Cerebellar nuclear complex (tissue), 1 donor: ENCODE data around the gene SPATA17.
"Not testable (repeated sequence)": the region's sequence is repeated elsewhere in the genome, so short reads cannot be mapped to it uniquely, and the experiment has no call there.

Experiments used
- DNase-seq, 2 experiments: peaks; one replicate each; lab custom pipeline; 2025; lab: John Stamatoyannopoulos, UW

Gene SPATA17

DNA sequence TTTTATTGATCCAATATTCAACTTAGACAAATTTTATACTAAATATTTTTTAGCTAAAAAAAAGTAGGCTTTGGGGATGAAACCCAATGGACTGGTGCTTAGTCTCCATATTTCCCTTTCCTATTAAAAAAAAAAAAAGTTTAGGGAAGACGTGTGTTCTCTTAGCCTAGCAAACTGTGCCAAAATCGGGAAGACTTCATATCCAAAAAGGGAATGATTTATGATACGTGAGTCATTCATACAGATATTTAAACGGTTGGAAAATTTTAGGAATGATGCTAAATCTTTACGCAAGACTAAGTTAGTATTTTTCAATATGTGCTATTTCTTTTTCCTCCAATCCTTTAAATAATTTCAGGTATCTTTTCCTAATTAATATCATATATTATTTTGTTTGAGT lies 50.7 kb downstream of the SPATA17 start:
- no peak for DNase-seq

DNA sequence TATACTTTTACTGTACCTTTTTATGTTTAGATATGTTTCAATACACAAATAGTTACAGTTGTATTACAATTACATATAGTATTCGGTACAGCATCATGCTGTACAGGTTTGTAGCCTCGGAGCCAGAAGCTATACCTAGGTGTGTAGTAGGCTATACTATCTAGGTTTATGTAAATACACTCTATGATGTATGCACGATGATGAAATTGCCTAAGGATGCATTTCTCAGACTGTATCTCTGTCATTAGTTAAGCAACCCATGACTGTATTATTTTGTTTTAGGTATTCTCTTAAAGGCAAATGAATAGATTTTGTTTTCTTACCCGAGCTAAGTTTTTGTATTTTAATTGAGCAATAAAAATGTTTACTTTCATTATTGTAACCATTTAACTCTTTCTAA lies 56.4 kb downstream of the SPATA17 start:
- DNase-seq = no peak

DNA sequence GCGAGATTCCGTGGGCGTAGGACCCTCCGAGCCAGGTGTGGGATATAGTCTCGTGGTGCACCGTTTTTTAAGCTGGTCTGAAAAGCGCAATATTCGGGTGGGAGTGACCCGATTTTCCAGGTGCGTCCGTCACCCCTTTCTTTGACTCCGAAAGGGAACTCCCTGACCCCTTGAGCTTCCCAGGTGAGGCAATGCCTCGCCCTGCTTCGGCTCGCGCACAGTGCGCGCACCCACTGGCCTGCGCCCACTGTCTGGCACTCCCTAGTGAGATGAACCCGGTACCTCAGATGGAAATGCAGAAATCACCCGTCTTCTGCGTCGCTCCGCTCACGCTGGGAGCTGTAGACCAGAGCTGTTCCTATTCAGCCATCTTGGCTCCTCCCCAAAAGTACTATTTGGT lies 65.0 kb downstream of the SPATA17 start:
- not testable (repeated sequence) for DNase-seq

GRCh38 chr1:217703326-217703725 lies 72.2 kb downstream of the SPATA17 start:
- no peak for DNase-seq

GRCh38 chr1:217712925-217713597 lies 81.9 kb downstream of the SPATA17 start:
- no peak for DNase-seq

DNA sequence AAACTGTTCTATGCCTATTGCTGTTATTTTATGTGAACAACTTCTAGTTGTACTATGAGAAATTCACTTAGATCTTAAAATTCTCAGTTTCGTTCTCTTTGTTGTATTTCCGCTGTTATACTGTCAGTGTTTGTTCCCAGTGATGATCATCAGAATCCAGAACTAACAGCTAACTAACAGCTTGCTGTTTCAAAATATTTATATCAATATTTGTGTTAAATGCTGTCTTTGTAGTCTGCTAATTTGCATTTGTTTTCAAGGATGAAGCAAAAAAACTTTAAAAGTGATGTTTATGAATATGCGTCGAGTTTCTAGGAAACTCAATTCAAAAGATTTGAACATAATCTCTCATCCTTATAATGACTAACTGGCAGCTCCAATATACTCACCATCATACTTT lies 84.5 kb downstream of the SPATA17 start:
- DNase-seq = no peak

GRCh38 chr1:217717959-217718358 lies 86.8 kb downstream of the SPATA17 start:
- no peak for DNase-seq

- DNase-seq = no peak
Measured at GRCh38 chr1:217718873-217719272, 87.7 kb downstream of the SPATA17 start.

DNA sequence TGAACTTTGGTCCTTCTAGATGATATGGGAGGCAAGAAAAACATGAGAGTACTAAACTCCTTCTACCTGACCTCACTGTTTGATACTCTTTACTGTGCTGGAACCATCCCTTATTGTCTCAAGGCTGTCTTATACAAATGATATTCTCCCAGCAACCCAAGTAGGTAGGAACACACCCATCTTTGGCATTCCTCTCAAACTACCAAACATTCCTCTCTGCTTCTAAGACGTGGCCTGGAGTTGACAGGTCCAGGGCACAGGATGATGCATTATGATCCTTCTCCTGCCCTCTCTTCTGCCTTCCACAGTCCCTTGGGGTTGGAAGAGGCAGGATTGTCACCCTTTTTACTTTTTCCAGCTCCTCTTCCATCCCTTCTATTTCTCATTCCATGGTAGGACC lies 90.5 kb downstream of the SPATA17 start:
- no peak for DNase-seq

DNA sequence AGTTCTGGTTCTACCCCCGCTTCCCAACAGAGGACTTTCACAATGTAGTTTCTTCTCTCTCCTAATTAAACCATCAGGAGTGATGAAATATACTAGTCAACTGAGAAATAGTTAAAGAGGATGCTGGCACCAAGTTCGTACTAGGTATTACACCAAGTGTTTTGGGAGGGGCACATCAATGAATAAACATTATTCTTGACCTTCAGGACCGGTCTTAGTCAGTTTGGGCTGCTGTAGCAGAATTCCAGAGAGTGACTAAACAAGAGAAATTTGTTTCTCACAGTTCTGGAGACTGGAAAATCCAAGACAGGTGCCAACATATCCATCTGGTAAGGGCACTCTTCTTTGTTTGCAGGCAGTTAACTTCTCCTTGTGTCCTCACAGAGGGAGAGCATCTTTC lies 103.8 kb downstream of the SPATA17 start:
- DNase-seq = no peak

DNA sequence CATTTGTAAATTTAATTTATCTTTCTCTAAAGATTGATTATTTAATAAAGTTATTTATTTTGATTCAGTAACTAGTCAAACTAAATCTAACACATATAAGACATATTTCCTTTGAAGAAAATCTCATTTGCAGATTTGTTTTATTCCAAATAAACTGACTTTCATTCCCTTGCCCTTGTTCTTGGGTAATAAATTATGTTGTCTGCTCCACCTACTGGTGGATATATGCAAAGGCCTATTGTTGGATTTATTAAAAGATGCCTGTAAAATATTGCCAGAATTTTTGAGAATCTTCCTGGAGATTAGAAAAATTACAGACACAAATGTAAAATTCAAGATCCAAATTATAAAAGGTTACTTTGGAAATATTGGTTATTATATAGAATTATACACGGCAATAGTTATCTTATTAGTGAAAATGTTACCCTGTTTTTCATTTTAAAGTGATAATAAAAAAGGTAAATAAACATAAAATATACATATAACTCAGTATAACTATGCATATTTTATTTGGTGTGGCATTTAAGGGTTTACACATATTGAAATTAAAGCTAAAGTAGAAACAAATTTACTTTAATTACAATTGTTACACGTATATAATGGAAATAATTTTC lies 116.1 kb downstream of the SPATA17 start:
- no peak for DNase-seq

GRCh38 chr1:217769768-217770167 lies 138.6 kb downstream of the SPATA17 start:
- no peak for DNase-seq

DNA sequence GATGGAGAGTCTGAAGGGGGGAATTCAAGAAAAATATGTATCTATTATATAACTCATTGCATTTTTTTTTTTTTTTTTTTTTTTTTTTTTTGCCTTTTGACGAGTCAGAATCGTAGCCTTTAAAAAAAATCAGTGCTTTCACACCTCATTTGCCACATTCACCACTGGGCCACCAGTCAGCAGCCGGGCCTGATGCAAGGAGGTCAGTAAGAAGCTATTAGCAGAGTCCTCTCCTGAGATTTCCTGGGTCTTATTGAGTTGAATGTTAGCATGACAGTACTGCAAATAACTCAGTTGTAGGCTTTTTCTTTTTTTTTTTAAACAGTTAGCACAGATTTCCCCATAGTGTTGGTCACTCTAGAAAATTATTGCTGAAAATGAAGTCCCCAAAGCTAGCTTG lies 139.8 kb downstream of the SPATA17 start:
- DNase-seq = no peak

GRCh38 chr1:217776693-217777092 lies 145.5 kb downstream of the SPATA17 start:
- DNase-seq = no peak

DNA sequence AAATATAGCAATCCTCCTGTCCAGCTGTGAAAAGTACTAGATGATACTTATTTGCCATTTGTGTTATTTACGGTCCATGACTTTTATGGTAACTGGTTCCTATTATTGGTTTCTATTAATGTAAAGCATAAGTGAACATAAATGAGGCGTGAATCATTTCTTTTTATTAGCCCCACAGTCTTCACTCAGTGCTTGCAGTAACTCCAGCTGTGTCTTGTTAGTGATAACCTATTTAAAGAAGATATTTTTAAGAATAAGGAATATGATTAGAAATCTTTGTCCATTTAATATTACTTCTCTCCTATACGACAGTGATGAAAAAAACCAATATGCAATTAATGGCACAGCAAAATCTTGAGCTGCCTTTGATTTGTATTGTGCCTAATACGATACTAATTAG lies 149.9 kb downstream of the SPATA17 start:
- no peak for DNase-seq

DNA sequence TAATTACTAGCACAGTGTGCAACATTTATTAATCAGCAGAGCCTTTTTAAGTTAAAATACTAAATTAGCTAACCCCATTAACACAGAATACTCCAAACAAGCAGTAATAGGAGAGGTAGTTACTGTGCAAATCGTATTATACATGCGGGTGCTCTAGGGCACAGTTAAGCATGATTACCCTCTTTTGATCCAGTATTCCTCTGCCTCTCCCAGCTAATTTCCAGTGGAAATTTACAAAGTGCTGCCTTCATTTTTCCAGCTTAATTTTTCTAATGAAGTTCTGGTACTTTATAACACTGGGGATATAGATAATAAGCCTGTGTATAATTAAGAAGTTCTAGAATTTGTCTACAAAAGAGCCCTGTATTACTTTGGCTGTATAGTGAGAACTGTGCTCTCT lies 159.9 kb downstream of the SPATA17 start:
- no peak for DNase-seq

DNA sequence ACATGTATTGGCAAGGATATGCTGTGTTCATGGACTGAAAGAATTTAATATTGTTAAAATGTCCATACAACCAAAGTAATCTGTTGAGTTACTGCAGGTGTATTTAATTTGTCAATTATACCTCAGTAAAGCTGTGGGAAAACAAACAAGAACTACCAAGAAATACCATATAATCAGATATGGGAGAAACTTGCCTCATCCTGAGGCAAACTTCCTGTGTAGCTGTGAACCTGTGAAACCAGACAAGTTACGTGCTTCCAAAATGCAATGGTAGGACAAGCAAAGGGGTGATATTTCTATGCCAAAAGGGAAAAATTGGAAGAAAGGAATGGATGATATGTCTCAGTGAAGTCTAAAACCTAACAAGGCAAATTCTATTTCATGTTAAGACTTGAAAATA lies 174.6 kb downstream of the SPATA17 start:
- no peak for DNase-seq

DNA sequence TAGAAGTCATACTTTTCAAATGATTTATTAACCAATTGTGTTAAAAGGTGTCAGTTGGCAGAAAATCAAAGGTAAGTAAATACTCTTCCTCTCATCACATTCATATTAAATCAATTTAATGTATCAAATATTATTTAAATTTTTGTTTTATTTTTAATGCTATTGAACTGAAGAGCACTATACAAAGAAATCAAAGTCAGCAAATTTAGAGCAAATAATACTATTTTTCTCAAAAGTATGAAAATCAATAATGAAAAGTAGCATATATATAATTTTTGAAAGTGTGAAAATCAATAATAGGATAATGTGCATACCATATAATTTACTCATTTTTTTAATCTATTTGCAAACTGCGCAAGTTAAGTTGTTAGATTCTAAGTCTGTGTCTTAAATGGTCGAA lies 181.0 kb downstream of the SPATA17 start:
- no peak for DNase-seq

GRCh38 chr1:217813031-217813430 lies 181.9 kb downstream of the SPATA17 start:
- DNase-seq = no peak

- no peak for DNase-seq
Measured at GRCh38 chr1:217837691-217838090, 206.5 kb downstream of the SPATA17 start.

GRCh38 chr1:217839161-217839560 lies 208.0 kb downstream of the SPATA17 start:
- DNase-seq = no peak

DNA sequence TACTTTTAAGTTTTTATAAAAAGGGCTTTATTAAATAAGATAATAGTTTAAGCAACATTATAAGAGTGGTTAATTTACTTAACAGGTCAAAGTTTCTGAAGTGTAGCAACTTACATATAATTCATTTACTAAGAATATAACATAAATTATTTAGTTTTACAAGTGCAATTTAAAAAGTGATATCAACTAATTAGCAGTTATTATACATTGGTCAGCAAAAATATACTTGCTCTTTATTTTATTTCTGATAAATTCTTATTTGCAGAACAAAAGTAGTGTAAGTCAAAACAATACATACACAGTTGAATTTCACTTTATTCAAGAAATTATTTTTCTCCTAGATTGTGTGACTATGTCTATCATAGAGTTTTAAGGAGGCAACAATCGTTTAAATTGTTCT lies 215.6 kb downstream of the SPATA17 start:
- DNase-seq = no peak

DNA sequence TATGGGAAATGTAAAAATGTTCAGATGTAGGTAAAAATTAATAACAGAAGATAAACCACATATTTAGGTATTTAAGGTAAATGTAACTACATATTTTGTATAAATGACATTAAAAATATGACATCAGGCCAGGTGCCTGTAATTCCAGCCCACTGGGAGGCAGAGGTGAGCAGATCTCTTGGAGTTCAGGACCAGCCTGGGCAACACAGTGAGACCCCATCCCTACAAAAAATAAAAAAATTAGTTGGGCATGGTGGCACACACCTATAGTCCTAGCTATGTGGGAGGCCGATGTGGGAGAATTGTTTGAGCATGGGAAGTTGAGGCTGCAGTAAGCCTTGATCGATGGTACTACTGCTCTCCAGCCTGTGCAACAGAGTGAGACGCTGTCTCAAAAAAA lies 216.5 kb downstream of the SPATA17 start:
- DNase-seq = no peak
